ENCODE results near the gene CASKIN1.

DNA sequence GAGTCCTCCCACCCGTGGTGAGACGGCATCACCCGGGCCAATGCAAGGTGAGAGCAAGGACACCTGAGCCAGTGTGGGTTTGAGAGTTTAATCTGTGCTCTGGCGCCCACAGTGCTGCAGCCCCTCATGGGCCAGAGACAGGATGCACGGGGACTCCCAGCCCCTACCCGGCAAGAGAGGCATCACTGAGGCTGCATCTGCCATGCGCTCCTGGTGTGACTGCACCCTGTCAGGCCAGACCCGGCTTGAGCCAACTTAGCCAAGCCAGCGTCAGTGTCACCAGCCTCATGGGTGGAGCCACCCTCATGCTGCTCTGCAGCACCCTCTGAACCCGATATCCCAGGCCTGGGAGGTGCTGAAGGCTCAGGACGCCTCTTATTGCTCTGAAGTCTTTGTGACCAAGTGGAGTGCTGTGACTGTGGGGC, 15.5 kb upstream of the CASKIN1 start:
- TF ChIP-seq, protein P1, sequence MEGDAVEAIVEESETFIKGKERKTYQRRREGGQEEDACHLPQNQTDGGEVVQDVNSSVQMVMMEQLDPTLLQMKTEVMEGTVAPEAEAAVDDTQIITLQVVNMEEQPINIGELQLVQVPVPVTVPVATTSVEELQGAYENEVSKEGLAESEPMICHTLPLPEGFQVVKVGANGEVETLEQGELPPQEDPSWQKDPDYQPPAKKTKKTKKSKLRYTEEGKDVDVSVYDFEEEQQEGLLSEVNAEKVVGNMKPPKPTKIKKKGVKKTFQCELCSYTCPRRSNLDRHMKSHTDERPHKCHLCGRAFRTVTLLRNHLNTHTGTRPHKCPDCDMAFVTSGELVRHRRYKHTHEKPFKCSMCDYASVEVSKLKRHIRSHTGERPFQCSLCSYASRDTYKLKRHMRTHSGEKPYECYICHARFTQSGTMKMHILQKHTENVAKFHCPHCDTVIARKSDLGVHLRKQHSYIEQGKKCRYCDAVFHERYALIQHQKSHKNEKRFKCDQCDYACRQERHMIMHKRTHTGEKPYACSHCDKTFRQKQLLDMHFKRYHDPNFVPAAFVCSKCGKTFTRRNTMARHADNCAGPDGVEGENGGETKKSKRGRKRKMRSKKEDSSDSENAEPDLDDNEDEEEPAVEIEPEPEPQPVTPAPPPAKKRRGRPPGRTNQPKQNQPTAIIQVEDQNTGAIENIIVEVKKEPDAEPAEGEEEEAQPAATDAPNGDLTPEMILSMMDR (IDR thresholded peaks at IDR 0.05): no peak
- TF ChIP-seq POLR2A (IDR thresholded peaks at IDR 0.05): no peak
- no peak for TF ChIP-seq POLR2AphosphoS5 (IDR thresholded peaks at IDR 0.05)
- no peak for TF ChIP-seq EP300 (IDR thresholded peaks at IDR 0.05; ENCODE audit: low read depth)
